Measurements from ENCODE around the gene B3GNT9.
A peak's percentile ranks its signal among the peaks of the same experiment; 100 is the strongest.
"Not testable (repeated sequence)": the region's sequence is repeated elsewhere in the genome, so short reads cannot be mapped to it uniquely, and the experiment has no call there.

The B3GNT9 gene

DNA sequence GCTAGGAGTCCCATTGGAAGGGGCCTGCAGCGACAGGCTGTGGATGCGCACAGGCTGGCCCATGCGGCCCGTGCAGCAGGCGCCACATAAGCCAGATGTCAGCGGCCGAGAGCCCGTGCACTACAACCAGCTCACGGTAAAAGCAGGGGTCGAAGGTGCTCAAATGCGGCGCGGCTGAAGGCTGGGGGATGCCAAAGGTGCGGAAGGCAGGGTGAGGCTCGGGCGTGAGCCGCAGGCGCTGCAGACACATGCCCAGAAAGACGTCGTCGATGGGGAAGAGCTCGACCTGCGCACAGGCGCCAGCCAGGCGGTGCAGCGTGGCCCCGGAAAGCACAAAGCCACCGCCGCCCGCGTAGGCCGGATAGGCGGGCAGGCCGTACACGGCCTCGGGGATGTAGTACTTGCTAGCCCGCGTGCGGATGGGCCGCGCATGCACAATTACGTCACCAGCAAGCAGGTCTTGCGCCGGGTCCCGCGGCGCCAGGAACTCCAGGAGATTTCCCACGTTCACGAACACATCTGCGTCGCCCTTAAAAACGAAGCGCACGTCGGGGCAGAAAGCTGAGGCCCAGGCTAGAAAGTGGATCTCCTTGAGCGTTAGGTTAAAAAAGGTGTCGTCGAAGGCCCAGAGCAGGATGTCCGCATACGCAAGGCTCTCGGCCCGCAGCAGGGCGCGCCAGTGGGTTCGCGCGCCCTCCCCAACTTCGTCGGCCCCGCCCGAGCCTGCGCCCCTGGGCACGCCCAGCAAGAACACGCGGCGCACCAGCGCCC is 1.3 kb downstream of the B3GNT9 start:
- DNase-seq, result no peak

DNA sequence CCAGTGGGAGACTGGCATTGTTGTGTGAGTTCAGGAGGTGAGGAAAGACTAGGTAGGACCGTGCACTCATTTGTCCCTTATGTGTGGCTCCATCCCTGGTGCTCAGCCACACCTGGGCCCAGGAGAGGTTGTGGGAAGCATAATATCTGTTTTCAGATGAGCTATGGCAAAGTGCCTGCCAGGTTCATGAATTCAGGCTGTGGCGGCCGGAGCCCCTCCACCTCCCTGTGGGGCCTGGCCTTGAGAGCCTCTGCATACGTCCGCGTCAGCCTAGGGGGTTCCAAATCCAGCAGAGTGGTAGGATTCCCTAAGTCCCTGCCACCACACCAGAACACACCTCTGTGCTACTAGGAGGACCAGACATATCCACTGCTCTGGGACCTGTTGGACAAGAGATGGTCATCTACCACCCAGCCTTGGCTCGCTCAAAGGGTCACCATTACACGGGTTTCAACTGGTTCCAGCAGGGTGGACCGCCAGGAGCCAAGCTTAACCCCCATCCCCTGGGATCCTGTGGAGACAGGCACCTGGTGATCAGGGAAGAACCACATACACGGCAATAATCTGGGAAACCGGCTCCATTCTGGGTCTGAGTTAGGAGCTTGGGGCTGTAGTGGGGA is 2.0 kb downstream of the B3GNT9 start:
- no peak for DNase-seq

DNA sequence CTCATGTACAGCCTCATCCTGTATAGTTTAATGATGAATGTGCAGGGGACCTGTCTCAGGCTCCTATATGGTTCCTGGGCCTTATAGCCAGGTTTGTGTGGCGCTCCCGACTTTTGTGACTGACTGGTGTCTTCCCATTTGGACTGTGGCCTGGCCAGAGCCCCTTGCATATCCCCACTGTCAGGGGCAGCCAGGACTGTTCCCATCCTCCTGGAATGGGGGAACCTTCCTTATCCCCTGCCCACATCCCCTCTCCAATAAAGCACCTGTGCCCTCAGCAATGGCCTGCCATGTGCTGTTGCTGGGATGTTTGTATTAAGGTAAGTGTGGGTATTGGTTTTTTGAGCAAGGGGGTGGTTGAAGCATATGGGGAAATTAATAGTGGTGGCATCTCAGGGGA is 2.6 kb downstream of the B3GNT9 start:
- DNase-seq, result no peak

DNA sequence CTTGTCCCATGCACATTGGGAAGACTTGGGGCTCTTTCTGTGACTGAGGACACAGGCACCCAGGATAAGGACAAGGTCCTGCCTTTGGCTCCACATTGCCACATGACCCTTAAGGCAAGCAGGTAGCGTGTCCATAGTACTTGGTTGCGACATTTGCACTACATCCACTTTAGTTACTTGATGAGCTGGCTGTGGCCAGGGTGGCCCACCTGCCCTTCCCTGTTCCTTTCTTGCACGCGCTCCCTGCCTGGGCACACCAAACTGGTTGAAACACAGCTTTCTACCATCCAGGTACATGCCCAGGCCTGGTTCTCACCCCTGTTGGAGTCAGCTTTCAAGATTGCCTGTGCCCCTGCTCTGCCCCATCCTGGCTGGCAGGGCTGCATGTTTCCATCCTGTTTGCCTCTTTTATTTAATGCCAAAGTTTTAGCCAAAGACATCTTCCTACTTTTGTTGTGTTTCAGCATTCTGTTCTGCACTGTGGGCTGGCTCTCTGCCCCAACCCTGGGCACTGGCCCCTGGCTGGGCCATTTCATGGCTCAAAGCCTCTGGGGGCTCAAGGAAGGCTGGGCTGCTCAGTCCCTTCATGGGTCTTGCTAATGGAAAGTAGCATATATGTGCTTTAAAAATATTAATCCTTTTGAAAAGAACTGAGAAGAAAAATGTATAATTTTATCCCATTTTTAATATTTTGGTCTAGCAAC is 3.2 kb downstream of the B3GNT9 start:
- no peak for DNase-seq

DNA sequence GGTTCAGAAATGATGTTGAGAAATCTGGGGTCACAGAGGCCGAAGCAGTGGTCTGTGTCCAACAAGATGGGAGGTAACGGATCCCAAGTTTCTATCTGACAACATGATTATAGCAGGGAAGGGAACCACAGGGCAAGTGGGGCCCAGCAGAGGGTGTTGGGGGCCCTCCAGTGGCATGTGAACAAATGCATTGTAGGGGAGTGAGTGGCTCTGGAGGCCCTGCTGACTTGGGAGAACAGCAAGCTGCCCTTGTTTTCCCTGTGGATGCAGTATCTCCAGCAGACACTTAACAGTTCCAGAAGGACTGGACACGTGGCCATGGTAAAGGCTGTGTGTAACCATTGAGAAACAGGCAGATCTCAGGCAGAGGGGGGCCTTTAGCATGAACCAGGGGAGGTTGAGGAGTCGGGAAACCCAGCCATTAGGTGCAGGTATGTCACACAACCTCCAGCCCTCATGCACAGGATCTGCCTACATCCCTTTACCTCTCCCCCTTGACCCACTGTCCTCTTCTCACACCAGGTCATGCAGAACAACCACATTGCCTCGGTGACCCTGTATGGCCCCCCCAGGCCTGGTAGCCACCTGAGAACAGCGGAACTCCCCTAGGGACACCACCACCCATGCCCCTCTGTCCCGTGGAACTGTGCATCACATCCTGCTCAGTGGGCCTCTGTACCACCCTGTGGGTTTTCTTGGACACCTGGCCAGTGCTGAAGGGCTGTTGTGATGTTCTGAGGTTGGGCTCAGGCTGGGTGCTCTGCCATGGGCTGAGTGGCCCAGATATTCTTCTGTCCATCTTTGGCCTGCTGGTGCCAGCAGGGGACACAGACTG is 4.1 kb downstream of the B3GNT9 start:
- no peak for DNase-seq

DNA sequence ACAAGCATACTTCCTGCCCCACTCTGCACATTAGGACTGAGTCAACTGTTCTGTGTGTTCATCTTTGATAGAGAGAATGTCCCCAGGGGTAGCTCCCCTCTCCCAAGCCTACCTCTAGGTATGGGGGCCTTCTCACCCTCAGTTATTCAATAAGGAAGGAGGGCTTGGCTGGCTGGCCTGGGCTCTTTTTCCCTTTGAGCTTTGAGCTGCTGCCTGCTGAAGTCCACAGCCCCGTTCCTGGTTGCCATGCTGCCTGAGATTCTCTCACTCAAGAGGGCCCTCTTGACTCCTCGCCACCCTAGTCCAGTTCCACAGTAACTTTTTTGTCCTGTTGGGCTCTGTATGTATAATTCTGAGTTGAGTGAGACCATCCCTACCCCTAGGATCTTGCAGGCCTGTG is 5.1 kb downstream of the B3GNT9 start:
- DNase-seq, result no peak

DNA sequence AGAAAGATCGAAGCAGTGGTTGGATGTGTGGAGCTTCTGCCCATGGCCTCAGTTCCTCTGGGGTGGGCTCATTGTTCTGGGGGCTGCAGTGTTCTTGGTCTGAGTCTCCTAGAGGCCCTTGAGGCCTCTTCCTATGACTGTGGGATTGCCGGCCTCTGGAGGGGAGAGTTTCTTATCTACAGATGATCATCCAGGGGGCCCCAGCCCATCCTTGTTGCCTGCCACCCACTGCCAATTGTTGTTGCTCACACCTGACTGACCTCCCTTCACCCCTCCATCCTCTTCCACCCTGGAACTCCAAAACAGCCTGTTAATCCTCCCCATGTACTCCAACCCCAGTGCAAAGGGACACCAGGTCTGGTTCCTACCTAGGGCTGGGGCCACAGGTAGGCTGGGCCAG is 5.9 kb downstream of the B3GNT9 start:
- no peak for DNase-seq

DNA sequence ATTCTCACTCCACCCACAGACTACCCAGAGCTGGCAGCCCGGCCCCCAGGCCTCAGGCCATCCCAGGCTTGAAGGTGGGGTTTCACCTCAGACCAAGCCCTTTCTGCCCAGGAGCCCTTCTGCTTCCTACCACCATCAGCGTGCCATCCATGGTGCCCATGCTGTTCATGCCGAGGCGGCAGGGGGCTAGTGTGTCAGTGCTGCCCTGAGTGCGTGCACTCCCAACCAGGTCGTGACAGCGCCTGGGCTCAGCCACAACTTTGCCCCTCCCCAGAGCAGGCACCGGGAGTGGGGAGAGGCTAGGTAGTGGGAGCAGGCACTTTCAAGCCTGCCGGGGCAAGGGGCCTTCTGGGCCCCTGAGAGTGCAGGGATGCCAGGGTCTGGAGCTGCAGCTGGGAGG is 8.5 kb downstream of the B3GNT9 start:
- DNase-seq, result no peak

DNA sequence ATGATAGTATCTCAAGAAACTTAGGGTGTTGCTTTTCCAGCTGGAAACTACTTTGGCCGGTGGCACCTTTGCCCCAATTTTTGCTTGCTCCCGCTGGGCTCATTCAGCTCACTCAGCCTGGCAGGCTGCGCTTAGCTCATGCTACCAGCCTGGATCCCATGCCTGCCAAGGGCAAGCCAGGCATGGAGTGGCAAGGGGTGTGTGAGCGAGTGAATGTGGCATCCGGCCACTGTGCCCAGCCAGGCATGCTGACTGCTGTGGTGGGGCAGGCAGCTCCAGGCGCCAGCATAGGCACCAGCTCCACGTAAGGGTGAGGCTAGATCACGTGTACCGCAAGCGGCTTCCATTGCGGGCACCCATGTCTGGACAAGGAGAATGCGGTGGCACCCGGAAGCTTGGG is 9.4 kb downstream of the B3GNT9 start:
- DNase-seq, result no peak

DNA sequence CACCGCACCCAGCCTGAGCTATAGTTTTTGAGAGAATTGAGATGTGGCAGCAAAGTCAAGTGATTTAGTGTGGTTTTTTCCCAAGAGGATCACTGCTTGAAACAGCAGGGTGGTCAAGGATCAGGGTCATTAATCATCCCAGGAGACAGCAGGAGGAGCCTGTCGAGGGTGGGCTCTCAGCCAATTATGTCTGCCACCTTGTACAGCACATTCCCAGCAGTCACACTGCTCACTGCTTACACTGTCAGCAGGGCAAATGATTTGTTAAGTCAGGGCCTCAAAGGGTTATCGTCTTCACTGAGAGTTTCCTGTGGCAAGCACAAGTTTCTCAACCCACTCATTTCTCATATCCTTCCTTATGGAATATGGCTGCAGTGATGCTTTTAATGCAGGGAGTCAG is 13.2 kb downstream of the B3GNT9 start:
- no peak for DNase-seq

DNA sequence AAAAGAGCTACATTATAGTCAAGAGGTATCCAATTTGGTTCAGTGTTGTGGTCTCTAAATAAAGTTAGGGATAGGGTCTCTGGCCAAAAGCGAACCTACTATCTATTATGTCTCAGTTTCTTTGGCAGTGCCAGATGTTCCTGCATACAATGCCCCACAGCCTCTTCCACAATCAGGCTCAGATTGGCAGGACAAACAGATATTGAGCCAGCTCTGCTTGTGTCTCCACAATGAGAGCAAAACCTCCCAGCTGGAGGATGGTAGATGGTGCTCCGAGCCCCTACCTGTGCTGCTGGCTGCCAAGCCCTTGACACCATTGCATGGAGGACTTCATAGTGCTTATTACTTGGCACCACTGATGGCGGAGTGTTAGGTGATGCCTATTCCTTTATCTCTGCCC is 21.4 kb downstream of the B3GNT9 start:
- DNase-seq, result no peak

DNA sequence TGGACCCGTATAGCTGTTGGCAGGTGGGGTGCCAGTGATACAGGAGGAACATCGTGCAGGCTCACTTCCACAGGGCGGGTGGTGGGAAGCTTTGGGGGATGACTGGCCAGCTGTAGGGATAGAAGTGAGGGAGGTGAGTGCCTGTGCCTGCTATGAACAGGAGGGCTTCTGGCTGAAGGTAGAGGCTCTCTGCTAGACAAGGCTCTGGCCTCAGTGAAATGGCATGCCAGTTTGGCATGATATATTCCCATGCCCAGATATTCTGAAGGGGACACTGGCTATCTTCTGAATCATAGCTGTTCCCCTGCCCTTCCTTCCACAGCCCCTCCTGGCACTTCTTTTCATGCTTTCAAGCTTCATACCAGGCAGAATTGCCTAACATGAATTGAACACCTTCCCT is 21.9 kb downstream of the B3GNT9 start:
- no peak for DNase-seq

DNA sequence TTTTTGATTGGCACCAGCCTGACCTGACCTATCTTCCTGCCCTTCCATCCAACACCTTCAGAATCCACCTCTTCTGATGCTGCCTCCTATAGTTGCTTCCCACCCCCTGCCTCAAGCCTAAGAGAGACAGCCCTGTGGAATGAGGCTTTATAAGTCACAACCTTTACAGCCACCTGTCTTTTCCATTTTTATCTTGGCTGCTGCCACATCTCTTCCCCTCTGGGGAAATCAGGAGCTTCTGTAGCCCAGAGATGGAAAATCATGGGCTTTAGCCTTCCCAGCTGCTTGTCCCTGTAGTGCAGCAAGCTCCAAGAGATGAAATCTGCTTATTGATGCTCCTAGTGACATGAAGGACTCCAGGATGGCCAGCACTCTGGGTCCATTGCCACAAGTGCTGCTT is 22.4 kb downstream of the B3GNT9 start:
- DNase-seq, result no peak

DNA sequence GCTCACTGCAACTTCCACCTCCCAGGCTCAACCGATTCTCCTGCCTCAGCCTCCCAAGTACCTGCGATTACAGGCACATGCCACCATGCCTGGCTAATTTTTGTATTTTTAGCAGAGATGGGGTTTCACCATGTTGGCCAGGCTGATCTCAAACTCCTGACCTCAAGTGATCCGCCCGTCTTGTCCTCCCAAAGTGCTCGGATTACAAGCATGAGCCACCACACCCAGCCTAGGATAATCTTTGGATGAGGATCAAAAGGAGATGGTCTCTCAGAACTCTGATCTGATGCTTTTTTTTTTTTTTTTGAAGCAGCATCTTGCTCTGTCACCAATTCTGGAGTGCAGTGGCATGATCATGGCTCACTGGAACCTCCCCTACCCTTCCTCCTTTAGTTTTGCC is 28.0 kb downstream of the B3GNT9 start:
- DNase-seq, result not testable (repeated sequence)

DNA sequence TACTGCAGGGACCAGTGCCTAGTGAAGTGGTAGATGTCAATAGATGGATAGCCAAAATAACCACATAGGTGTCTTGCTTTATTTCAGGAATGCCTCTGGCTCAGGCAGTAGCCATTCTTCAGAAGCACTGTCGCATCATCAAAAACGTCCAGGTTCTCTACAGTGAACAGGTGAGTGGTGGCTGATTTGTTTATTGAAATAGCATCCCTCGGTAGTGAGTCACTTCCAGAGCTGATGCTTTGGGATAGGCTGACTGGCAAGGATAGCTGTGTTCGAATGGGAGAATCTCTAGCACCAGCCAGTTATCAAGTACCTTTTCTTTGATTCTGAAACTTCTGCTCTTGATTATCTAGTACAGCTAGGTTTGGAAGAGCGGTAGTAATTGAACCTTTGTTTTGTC is 30.8 kb downstream of the B3GNT9 start:
- no peak for DNase-seq

DNA sequence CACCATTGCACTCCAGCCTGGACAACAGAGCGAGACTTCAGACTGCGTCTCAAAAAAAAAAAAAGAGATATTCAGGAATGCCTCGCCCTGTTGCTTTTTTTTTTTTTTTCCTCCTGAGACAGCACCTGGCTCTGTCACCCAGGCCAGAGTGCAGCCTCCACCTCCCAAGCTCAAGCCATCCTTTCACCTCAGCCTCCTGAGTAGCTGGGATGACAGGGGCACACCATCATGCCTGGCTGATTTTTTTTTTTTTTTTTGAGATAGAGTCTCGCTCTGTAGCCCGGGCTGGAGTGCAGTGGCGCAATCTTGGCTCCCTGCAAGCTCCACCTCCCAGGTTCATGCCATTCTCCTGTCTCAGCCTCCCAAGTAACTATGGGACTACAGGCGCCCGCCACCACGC is 33.1 kb downstream of the B3GNT9 start:
- no peak for DNase-seq

DNA sequence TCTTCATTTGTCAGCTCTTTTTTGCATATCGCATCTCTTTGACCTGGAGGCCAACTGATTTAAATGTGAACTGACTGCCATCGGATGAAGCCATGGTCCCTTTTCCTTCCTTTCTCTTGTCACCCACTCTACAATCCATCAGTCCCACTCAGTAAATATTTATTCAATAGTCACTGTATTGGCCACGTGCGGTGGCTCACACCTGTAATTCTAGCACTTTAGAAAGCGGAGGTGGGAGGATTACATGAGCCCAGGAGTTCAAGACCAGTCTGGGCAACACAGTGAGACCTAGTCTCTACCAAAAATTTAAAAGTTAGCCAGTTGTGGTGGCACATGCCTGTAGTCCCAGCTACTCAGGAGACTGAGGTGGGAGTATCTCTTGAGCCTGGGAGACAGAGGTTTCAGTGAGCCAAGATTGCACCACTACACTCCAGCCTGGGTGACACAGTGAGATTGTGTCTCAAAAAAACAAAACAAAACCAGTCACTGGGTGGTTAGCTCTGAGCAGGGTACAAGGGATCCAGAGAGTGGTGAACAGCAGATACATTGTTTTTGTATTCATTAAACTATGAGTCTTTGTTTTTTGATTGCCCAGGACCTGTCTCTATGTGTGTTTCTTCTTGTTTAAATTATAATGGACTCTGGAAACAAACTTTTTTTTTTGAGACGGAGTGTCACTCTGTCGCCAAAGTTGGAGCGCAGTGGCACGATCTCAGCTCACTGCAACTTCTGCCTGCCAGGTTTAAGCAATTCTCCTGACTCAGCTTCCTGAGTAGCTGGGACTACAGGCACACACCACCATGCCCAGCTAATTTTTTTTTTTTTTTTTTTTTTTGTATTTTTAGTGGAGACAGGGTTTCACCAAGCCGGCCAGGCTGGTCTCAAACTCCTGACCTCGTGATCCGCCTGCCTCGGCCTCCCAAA is 34.1 kb downstream of the B3GNT9 start:
- peak; percentile 54 to 68 for DNase-seq

DNA sequence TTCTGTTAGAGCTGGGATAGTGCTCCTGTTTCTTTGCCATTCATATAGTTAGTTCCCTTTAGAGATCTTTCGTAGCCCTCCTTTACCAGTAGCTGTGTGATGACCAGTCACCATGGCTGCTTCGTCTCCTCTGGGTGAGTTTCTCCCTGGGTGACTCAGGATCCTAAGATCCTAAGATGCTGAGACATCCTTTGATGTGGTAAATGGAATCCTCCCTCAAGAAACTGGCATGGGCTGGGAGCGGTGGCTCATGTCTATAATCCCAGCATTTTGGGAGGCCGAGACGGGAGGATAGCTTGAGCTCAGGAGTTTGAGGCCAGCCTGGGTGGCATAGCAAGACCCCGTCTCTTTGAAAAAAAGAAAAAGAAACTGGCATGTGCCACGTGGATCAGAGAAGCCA is 35.2 kb downstream of the B3GNT9 start:
- no peak for DNase-seq

DNA sequence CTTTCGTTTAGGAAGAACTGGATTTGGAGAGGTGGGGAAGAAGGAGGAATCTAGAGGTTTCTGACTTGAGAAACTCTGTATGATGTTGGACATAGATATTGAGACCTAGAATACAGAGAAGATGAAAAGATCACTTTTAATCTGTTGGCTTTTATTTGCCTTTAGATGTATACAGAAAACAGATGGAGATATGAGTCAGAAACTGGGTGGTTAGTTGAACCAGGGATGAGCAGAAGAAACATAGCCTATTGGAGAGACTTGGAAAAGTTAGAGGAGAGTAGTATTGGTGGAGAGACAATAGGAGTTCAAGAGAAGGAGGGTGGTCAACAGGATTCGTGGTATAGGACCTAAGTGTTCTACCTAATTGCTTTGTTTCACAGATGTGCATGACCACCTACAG is 36.0 kb downstream of the B3GNT9 start:
- DNase-seq, result no peak

DNA sequence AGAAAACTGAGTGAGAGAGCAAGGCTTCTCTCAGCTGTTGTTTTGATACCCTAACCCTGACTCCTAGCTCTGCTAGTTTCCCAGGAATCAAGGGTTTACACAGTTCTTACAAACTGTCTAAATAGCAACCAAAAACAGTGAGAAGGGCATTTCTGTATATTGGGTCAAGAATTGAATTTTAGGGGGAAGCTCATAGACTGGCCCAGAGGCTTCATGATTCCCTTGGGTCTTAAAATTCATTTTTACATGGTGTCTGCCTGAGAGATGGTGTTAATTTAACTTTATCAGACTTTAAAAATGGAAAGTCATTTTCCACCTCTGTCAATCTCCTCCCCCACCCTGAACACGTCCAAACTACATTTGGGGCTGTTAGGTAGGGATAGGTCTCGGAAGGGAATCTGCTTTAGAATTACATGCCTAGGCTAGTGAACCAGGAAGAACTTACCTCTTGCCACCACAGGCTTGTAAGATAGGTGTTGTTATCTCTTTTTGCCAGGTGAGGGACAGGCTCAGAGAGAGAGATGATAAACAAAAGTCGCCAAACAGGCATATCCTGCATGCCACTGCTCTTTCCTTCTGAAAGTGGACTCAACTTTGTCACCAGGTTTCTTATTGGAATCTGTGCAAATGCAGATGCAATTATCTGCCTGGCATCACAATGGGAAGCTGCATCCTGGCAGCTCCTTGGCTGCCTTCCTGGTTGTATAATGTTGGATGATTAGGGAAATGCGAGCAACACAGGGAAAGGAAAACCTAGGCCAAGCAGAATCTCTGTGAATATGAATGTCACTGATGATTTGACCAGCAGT is 38.0 kb downstream of the B3GNT9 start:
- DNase-seq, result no peak

DNA sequence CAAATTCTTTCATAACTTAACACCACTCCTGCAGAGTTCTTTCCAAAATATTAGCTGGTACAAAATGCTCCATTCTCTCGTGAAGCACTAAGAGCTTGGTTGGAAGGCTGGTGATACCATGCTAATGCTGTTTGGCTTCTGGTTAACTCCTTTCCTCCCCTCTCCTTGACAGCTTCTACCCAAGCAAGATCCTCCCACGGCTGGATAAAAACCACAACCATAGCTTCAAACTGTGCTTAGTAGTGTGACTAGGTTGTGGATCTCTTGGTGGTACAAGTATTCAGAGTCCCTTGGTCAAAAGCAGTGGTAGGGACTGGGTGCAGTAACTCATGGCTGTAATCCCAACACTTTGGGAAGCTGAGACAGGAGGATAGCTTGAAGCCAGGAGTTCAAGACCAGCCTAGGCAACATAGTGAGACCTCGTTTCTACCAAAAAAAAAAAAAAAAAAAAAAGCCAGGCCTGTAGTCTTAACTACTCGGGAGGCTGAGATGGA is 38.8 kb downstream of the B3GNT9 start:
- no peak for DNase-seq

All from AML-193 (cell line).